ENCODE measurements around the gene RBM19.

RBM19 gene

GRCh38 chr12:113779774-113780173 is 186.4 kb downstream of the RBM19 start:
- no peak for DNase-seq (ENCODE audit: low spot score)
- TF ChIP-seq, protein P1, sequence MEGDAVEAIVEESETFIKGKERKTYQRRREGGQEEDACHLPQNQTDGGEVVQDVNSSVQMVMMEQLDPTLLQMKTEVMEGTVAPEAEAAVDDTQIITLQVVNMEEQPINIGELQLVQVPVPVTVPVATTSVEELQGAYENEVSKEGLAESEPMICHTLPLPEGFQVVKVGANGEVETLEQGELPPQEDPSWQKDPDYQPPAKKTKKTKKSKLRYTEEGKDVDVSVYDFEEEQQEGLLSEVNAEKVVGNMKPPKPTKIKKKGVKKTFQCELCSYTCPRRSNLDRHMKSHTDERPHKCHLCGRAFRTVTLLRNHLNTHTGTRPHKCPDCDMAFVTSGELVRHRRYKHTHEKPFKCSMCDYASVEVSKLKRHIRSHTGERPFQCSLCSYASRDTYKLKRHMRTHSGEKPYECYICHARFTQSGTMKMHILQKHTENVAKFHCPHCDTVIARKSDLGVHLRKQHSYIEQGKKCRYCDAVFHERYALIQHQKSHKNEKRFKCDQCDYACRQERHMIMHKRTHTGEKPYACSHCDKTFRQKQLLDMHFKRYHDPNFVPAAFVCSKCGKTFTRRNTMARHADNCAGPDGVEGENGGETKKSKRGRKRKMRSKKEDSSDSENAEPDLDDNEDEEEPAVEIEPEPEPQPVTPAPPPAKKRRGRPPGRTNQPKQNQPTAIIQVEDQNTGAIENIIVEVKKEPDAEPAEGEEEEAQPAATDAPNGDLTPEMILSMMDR (IDR thresholded peaks at IDR 0.05; ENCODE audit: extremely low read depth, missing control alignments), result no peak

DNA sequence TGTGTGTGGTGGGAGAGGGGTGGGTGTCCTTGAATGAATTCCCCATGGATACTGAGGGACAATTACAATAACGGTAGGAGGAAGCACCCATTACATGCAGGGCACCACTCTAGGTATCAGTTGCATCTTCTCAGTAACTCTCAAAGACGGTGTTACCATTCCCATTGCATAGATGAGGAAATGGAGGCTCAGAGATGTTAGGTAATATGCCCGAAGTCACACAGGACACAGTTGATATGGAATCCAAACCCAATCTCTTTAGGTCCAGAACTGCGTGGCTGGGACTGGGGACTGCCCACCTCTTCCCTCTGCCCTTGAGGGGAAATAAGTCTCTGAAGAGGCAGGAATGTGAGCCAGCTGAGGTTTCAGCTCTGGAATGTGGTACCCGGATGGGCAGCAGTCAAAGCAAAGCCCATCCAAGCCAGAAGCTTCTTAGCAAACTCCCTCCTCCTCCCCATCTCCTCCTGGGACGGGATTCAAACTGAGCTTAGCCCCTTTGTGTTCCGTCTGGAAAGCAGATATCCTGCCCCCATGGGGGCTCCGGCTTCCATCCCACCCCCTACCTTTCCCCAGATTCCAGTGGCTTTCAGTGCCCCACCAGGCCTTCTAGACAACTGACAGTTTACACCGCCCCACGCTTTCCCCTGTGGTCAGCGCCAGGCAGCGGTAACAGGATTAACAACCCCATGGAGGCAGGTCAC is 187.5 kb downstream of the RBM19 start:
- DNase-seq (ENCODE audit: low spot score), result no peak
- TF ChIP-seq, protein P1 (IDR thresholded peaks at IDR 0.05; ENCODE audit: extremely low read depth, missing control alignments), result no peak

DNA sequence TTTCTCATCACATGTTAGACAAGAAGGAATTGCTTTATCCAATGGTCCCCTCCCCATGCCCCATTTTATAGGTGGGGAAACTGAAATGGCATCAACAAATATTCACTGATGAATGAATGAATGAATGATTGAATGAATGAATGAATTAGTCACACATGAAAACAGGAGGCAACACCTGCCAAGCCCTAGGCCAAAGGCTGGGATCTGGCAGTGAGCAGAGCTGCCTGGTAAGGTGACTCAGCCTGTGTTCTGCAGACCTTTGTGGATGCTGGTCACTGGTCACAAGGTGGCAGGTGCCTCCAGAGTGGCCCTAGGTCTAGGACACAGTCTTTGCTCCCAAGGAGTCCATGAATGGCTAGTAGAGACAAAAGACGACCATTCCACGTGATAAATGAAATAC is 188.4 kb downstream of the RBM19 start:
- TF ChIP-seq, protein P1 (IDR thresholded peaks at IDR 0.05; ENCODE audit: extremely low read depth, missing control alignments), result no peak
- no peak for DNase-seq (ENCODE audit: low spot score)

DNA sequence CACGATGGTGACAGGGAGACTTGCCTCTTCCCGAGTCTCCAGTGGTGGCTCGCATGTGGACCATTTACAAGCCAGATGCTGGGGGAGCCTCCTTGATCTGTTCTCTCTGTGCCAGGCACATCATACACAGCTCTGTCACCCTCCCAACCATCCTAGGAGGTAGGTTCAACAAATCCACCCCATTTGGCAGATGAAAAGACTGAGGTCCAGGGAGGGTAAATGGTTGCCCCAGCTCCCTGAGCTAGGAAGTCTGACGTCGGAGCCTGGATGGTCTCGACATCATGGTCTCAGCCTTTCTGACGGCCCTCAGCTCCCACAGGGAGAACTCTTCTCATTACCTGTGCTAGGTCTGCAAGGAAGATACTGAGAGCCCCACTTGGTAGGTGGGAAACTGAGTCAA is 189.6 kb downstream of the RBM19 start:
- DNase-seq (ENCODE audit: low spot score), result no peak
- TF ChIP-seq, protein P1 (IDR thresholded peaks at IDR 0.05; ENCODE audit: extremely low read depth, missing control alignments), result no peak

GRCh38 chr12:113774526-113774925 is 191.6 kb downstream of the RBM19 start:
- TF ChIP-seq, protein P1 (IDR thresholded peaks at IDR 0.05; ENCODE audit: extremely low read depth, missing control alignments), result no peak
- DNase-seq (ENCODE audit: low spot score), result no peak

DNA sequence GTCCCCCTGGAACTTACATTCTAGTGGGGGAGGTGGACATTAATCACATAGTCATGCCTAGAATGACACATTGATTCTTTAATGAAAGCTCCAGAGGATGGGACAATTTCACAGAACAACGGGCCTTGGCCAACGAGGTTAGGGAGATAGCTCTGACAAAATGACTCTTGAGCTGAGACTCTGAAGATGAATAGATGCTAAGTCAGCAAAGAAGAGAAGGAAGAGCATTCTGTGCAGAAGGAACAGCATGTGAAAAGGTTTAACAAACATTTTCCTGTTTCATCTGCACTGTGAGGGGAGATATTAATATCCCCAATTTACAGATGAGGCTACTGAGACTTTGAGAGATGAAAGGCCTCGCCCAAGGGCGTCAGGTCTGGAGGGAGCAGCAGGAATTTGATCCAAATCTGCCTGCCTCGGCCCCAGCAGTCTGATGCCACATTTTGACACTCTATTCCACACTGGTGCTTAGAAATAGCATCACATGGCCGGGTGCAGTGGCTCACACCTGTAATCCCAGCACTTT is 193.6 kb downstream of the RBM19 start:
- TF ChIP-seq, protein P1 (IDR thresholded peaks at IDR 0.05; ENCODE audit: extremely low read depth, missing control alignments), result no peak
- no peak for DNase-seq (ENCODE audit: low spot score)

DNA sequence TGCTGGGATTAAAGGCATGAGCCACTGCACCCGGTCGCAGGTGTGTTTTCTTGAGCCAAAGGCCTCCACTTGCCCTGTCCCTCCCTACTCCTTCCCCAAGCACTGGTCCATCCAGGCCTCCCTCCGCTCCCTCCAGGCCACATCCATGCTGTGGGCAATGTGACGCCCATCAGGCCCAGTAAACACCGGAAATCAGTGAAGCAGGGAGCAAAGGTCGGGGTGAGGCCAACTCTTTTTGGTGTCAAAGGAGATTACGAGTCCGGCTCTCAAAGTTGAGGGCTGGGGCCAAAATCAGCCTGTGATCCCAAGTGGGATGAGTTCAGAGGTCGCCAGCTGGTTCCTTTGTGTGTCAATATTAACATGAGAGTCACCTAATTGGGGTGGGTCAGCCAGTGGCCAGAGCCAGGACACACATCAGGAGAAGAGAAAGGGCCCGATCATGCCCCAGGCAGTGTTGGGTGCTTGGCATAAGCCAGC is 195.7 kb downstream of the RBM19 start:
- DNase-seq (ENCODE audit: low spot score), result no peak
- TF ChIP-seq, protein P1 (IDR thresholded peaks at IDR 0.05; ENCODE audit: extremely low read depth, missing control alignments), result no peak

Measured in GM20000 (cell line).